Endodermal cell (in vitro differentiated cells): ENCODE results near the gene CNIH4. TPM values are rescaled to one million over a fixed set of nuclear protein-coding genes. Genes with fewer than 3 reads are reported as not detected.

Experiments used
- DNase-seq: peaks from one replicate; pipeline ENCODE4 v3.0.0-alpha.2; 2017
- H3K27ac ChIP-seq: 2 replicates; pipeline ENCODE4 v1.5.1; 2013; ENCODE audit warnings: mild to moderate bottlenecking, low read depth, low read length, moderate library complexity
- H3K27me3 ChIP-seq: 2 replicates; pipeline ENCODE4 v1.6.1; 2013; ENCODE audit warnings: mild to moderate bottlenecking, low read length, moderate library complexity; ENCODE audit not compliant: insufficient read depth, control insufficient read depth, poor library complexity, severe bottlenecking
- H3K36me3 ChIP-seq: 2 replicates; pipeline ENCODE4 v1.7.0; 2013; ENCODE audit warnings: mild to moderate bottlenecking, low read length, moderate library complexity; ENCODE audit not compliant: control insufficient read depth, insufficient read depth
- H3K4me1 ChIP-seq: one replicate; pipeline ENCODE4 v1.7.0; 2013; ENCODE audit warnings: low read length; ENCODE audit not compliant: control insufficient read depth, insufficient read depth
- H3K4me3 ChIP-seq: 2 replicates; pipeline ENCODE4 v1.5.1; 2013; ENCODE audit warnings: mild to moderate bottlenecking, low read length, moderate library complexity
- H3K9ac ChIP-seq: 2 replicates; pipeline ENCODE4 v1.6.1; 2013; ENCODE audit warnings: mild to moderate bottlenecking, low read length, moderate library complexity; ENCODE audit not compliant: poor library complexity, severe bottlenecking; ENCODE audit errors: extremely low read depth
- H3K9me3 ChIP-seq: 2 replicates; pipeline ENCODE4 v1.6.1; 2013; ENCODE audit warnings: mild to moderate bottlenecking, low read length, moderate library complexity; ENCODE audit not compliant: control insufficient read depth
- H3K27ac Mint-ChIP-seq: 2 replicates; pipeline ENCODE4 v1.8.0; 2020; ENCODE audit warnings: mixed read lengths
- H3K27me3 Mint-ChIP-seq: 2 replicates; pipeline ENCODE4 v1.8.0; 2021; ENCODE audit warnings: mild to moderate bottlenecking, mixed read lengths; ENCODE audit not compliant: insufficient read depth
- H3K36me3 Mint-ChIP-seq: 2 replicates; pipeline ENCODE4 v1.8.0; 2020; ENCODE audit warnings: low read depth, mixed read lengths
- H3K4me1 Mint-ChIP-seq: 2 replicates; pipeline ENCODE4 v1.8.0; 2020; ENCODE audit warnings: mixed read lengths
- H3K4me3 Mint-ChIP-seq: 2 replicates; pipeline ENCODE4 v1.8.0; 2020; ENCODE audit warnings: mild to moderate bottlenecking, moderate library complexity, mixed read lengths
- H3K9me3 Mint-ChIP-seq: 2 replicates; pipeline ENCODE4 v1.8.0; 2020; ENCODE audit warnings: mild to moderate bottlenecking, mixed read lengths
- CTCF ChIP-seq: fragments of 200-600 bp; sonication (generic); conservative IDR thresholded peaks from 2 replicates; pipeline ENCODE4 v1.5.0; 2021; ENCODE audit warnings: antibody characterized with exemption, mild to moderate bottlenecking
- WGBS, 2 experiments: methylation state at CpG; one replicate each; pipeline versions ENCODE4 v1.1.5 to v1.1.7; 2013; ENCODE audit warnings: missing lambda C conversion rate in 2 of 2, mixed read lengths in 1 of 2; ENCODE audit not compliant: insufficient coverage in 1 of 2, insufficient read length in 1 of 2; 5-methylcytosine and 5-hydroxymethylcytosine counted together
- total RNA-seq, 2 donors: library from RNA; stranded (reverse); fragmentation: NEBNext Ultra II Directional in 1 of 2; extraction: Animal tissue kit (Norgen Biotek cat#: 25700) in 1 of 2; gene quantifications; 2 replicates in 1 of 2; 3 replicates in 1 of 2; pipeline ENCODE4 v1.2.1, GENCODE V29; 2021

Gene CNIH4
- total RNA-seq, 2 donors from 2014 or later = 63.7 to 67.8 TPM

DNA sequence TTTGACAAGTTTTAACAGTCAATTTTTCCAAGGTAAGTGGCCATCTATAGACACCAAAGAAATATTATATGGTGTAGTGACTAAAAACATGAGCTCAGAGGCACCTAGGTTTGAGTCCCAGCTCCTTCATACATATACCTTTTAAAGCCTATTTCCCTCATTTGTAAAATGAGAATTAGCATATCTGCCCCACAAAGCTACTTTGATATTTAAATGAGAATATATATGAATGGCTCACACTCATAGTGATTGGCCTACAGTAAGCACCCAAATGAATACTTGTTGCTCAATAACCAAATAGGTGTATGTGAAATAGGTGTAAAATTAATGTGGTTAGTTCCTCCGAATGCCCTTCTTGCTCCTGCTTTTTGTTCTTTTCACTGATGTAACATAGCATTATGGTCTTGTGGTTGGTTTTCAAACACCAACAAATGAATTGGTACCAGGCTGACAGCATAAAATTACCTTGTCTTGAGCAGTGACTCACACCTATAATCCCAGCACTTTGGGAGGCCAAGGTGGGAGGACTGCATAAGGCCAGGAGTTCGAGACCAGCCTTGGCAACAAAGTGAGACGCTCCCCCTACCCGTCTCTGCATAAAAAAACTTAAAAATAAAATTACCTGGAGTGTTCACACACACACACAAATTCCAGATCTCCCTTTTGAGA lies 25.3 kb downstream of the CNIH4 start:
- Mint-ChIP-seq H3K36me3 (peaks cover 25% of the 10 kb centered on the region), H3K4me3 (no peak overlapping the region), H3K9me3 (no peaks in the 10 kb centered on the region), H3K27me3 (no peaks in the 10 kb centered on the region), H3K4me1 (no peaks in the 10 kb centered on the region), H3K27ac (no peak overlapping the region)
- no peak for TF ChIP-seq CTCF
- Histone ChIP-seq H3K4me3 (no peak overlapping the region), H3K27me3 (no peaks in the 10 kb centered on the region), H3K36me3 (peaks cover 38% of the 10 kb centered on the region), H3K4me1 (no peaks in the 10 kb centered on the region), H3K9me3 (no peaks in the 10 kb centered on the region), H3K9ac (no peak overlapping the region), H3K27ac (no peak overlapping the region)
- 92 to 100% methylated on average over 1 to 4 of the region's 4 CpGs for WGBS, 2 experiments
- no peak for DNase-seq

DNA sequence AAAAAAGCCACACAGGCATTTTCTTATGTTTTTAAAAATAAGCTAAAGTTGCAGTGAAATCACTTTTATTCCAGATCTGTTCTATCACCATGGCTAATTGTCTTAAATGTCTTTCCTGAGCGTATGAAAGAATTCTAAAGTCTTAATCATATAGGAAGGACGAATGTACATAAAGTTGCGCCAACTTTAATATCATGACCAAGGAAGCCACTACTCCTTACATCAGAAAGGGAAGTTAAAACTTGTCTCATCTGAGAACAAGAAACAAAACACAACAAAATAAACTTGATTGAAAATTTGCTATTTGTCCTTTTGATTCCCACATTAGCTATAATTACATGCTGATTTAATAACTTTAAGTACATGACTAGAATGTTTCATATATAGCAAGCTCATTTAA lies 26.5 kb downstream of the CNIH4 start:
- no peaks in the 10 kb centered on the region for H3K27me3 Mint-ChIP-seq
- no peak for DNase-seq
- TF ChIP-seq CTCF = no peak
- Histone ChIP-seq H3K36me3 (peaks cover 44% of the 10 kb centered on the region), H3K9ac (no peak overlapping the region), H3K27me3 (no peaks in the 10 kb centered on the region), H3K27ac (no peak overlapping the region), H3K4me1 (no peaks in the 10 kb centered on the region), H3K4me3 (no peak overlapping the region), H3K9me3 (no peaks in the 10 kb centered on the region)
- H3K4me3 Mint-ChIP-seq = no peak overlapping the region
- no peaks in the 10 kb centered on the region for H3K4me1 Mint-ChIP-seq
- no peak overlapping the region for H3K27ac Mint-ChIP-seq
- H3K9me3 Mint-ChIP-seq = no peaks in the 10 kb centered on the region
- WGBS, 2 experiments = 97 to 100% methylated on average over 3 of the region's 3 CpGs
- H3K36me3 Mint-ChIP-seq = peaks cover 22% of the 10 kb centered on the region

DNA sequence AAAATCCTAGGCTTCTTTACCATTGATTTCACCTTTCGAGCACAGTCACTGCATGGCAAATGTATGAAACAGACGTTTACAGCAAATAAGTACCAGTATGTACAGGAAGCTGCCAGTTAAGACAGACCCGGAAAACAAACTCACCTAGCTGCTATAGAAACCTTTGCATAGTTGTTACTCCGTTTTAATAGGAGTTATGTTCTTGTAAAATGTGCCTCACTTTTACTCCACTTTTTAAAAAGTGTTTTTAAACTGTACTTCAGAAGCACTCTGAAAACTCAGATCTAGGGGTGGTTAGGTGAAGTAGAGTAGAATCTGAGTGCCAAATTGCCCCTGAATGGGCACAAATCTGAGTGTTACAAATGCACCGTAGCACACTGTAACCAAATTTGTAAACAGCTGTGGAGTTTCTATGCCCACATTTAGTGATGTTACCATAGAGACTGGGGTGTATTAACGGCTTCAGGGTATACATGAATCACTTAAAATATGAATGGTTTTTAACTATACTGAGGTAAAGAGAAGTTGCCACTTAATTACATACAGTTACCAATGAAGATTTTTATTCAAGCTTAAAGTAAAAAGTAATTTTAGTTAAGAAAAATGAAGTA lies 30.7 kb downstream of the CNIH4 start:
- no peaks in the 10 kb centered on the region for H3K9me3 Mint-ChIP-seq
- peak overlapping the region; percentile 50 for H3K27ac Mint-ChIP-seq
- no peak for DNase-seq
- no peak for TF ChIP-seq CTCF
- no peaks in the 10 kb centered on the region for H3K27me3 Mint-ChIP-seq
- Histone ChIP-seq H3K4me3 (no peak overlapping the region), H3K27ac (no peak overlapping the region), H3K27me3 (no peaks in the 10 kb centered on the region), H3K36me3 (peaks cover 75% of the 10 kb centered on the region), H3K4me1 (no peaks in the 10 kb centered on the region), H3K9ac (no peak overlapping the region), H3K9me3 (no peaks in the 10 kb centered on the region)
- peaks cover 51% of the 10 kb centered on the region for H3K36me3 Mint-ChIP-seq
- H3K4me1 Mint-ChIP-seq = no peaks in the 10 kb centered on the region
- WGBS, 2 experiments = 82 to 100% methylated on average over 4 to 6 of the region's 6 CpGs
- H3K4me3 Mint-ChIP-seq = no peak overlapping the region
